ENCODE results near the gene SGCA. TPM values are rescaled to one million over a fixed set of nuclear protein-coding genes. Genes with fewer than 3 reads are reported as not detected.
A peak's percentile ranks its signal among the peaks of the same experiment; 100 is the strongest.

Gene SGCA
- total and polyA plus RNA-seq, 2 of the 13 experiments (the other 11 are each of a cell fraction or from before 2014, with no cell fraction given), result not detected

GRCh38 chr17:50209133-50209471 is 43.3 kb downstream of the SGCA start:
- WGBS (ENCODE audit: low lambda C conversion rate), result 32% methylated on average over 6 of the region's 6 CpGs
- H3K4me3 ChIP-seq (replicated peaks in 1 of 3; ENCODE audit: insufficient read depth in 1 of 3, low read depth in 2 of 3, low read length in 3 of 3), result peak overlapping the region in 1 of 3 experiments; percentile 25; a peak in 1 of 6 replicates
- ChIA-PET CTCF (ENCODE audit: low intra/inter-chr PET ratio, low total read pairs) (no interaction called here), POLR2A (no interaction called here)
- no peak overlapping the region for H3K27ac ChIP-seq (ENCODE audit: extremely low read length, insufficient read depth, low read length)
- ATAC-seq (no peak), DNase-seq (ENCODE audit: low spot score) (no peak), FAIRE-seq (no peak)
- no peaks in the 10 kb centered on the region for H4K20me1 ChIP-seq (ENCODE audit: insufficient read depth, low read length)
- peak overlapping the region; percentile 46; the same call in 1 of the 2 replicates for H3K4me2 ChIP-seq (ENCODE audit: low read depth, low read length)
- no peaks in the 10 kb centered on the region for H3K36me3 ChIP-seq (replicated peaks in 1 of 2; ENCODE audit: control insufficient read depth in 1 of 2, insufficient read depth in 2 of 2, low read length in 2 of 2)
- in situ Hi-C loops (cut with HindIII; ENCODE audit: extremely low pct_ligation_motif_present, low pct_unique_long_range_greater_than_20kb), result loop anchor here (5.0 kb wide), 1 partner anchor 63 kb away; the partner anchor contains the start of gene TMEM92
- BruUV-seq (replicated peaks), result no TSS peak
- H3K4me1 ChIP-seq (ENCODE audit: insufficient read depth, low read length), result peaks cover 53% of the 10 kb centered on the region
- no peaks in the 10 kb centered on the region for H3K79me2 ChIP-seq (ENCODE audit: insufficient read depth, low read length)
- H3K27me3 ChIP-seq (ENCODE audit: control insufficient read depth in 1 of 2, insufficient read depth in 2 of 2, low read length in 2 of 2), result peaks cover 2 to 67% of the 10 kb centered on the region in 2 experiments
- H2AFZ ChIP-seq (ENCODE audit: low read length), result no peak overlapping the region
- H3K9ac ChIP-seq (ENCODE audit: insufficient read depth, low read depth, low read length), result no peak overlapping the region
- intact Hi-C loops (cut with micrococcal nuclease; ENCODE audit: unreplicated experiment), result no loop called here
- no peak for TF ChIP-seq TCF12 (IDR thresholded peaks at IDR 0.05)
- TF ChIP-seq TCF12 (CRISPR knock-in tag; IDR thresholded peaks at IDR 0.05), result no peak
- peak; percentile 91; the same call in 1 of the 2 replicates for TF ChIP-seq ZNF768 (CRISPR knock-in tag; IDR thresholded peaks at IDR 0.05)
- H3K9me3 ChIP-seq (ENCODE audit: low read length), result no peaks in the 10 kb centered on the region

GRCh38 chr17:50209472-50210239 is 43.9 kb downstream of the SGCA start:
- no peak for FAIRE-seq
- Histone ChIP-seq H4K20me1 (ENCODE audit: insufficient read depth, low read length) (no peaks in the 10 kb centered on the region), H3K27me3 (ENCODE audit: control insufficient read depth in 1 of 2, insufficient read depth in 2 of 2, low read length in 2 of 2) (peaks cover 2 to 63% of the 10 kb centered on the region in 2 experiments), H3K9ac (ENCODE audit: insufficient read depth, low read depth, low read length) (no peak overlapping the region), H3K9me3 (ENCODE audit: low read length) (no peaks in the 10 kb centered on the region), H3K36me3 (replicated peaks in 1 of 2; ENCODE audit: control insufficient read depth in 1 of 2, insufficient read depth in 2 of 2, low read length in 2 of 2) (no peaks in the 10 kb centered on the region), H3K79me2 (ENCODE audit: insufficient read depth, low read length) (no peaks in the 10 kb centered on the region), H2AFZ (ENCODE audit: low read length) (no peak overlapping the region), H3K4me3 (replicated peaks in 1 of 3; ENCODE audit: insufficient read depth in 1 of 3, low read depth in 2 of 3, low read length in 3 of 3) (peak overlapping the region in 2 of 3 experiments; percentile 7 to 25; a peak in 3 of 6 replicates), H3K4me2 (ENCODE audit: low read depth, low read length) (peak overlapping the region; percentile 46), H3K4me1 (ENCODE audit: insufficient read depth, low read length) (peaks cover 58% of the 10 kb centered on the region), H3K27ac (ENCODE audit: extremely low read length, insufficient read depth, low read length) (no peak overlapping the region)
- in situ Hi-C loops (cut with HindIII; ENCODE audit: extremely low pct_ligation_motif_present, low pct_unique_long_range_greater_than_20kb), result loop anchor here (5.0 kb wide), 1 partner anchor 63 kb away; the partner anchor contains the start of gene TMEM92
- ATAC-seq, result peak; percentile 28
- DNase-seq (ENCODE audit: low spot score), result no peak
- no TSS peak for BruUV-seq (replicated peaks)
- WGBS (ENCODE audit: low lambda C conversion rate), result 19% methylated on average over 14 of the region's 16 CpGs
- intact Hi-C loops (cut with micrococcal nuclease; ENCODE audit: unreplicated experiment), result no loop called here
- POLR2A ChIA-PET, result interaction anchor here (0.8 to 1.3 kb wide), 3 partner anchors 9 to 510 kb away, joined by 3 read pairs; partner anchors contain the start of gene LUC7L3
- CTCF ChIA-PET (ENCODE audit: low intra/inter-chr PET ratio, low total read pairs), result no interaction called here
- TF ChIP-seq PRMT3 (CRISPR knock-in tag; IDR thresholded peaks at IDR 0.05; ENCODE audit: borderline replicate concordance, low read depth) (0 out of 2 replicates have a peak, but pooled peaks have one; percentile 38), ZNF672 (CRISPR knock-in tag; IDR thresholded peaks at IDR 0.05) (peak; percentile 95), NR2F6 (IDR thresholded peaks at IDR 0.05) (no peak), NR2F6 (CRISPR knock-in tag; IDR thresholded peaks at IDR 0.05) (peak; percentile 9; the same call in 1 of the 2 replicates), ZNF768 (CRISPR knock-in tag; IDR thresholded peaks at IDR 0.05) (peak; percentile 5; the same call in 1 of the 2 replicates), PATZ1 (CRISPR knock-in tag; IDR thresholded peaks at IDR 0.05) (0 out of 2 replicates have a peak, but pooled peaks have one; percentile 13), SP140L (CRISPR knock-in tag; IDR thresholded peaks at IDR 0.05; ENCODE audit: borderline replicate concordance) (no peak), ARHGAP35 (CRISPR knock-in tag; IDR thresholded peaks at IDR 0.05; ENCODE audit: borderline replicate concordance) (no peak), DDIT3 (CRISPR knock-in tag; IDR thresholded peaks at IDR 0.05) (no peak), NR2C2 (CRISPR knock-in tag; IDR thresholded peaks at IDR 0.05; ENCODE audit: borderline replicate concordance) (peak; percentile 56; the same call in 1 of the 2 replicates), SP4 (CRISPR knock-in tag; IDR thresholded peaks at IDR 0.05) (0 out of 2 replicates have a peak, but pooled peaks have one; percentile 26)
